Aorta (tissue), 5 donors: ENCODE measurements around the gene DENND1A. TPM values are rescaled to one million over a fixed set of nuclear protein-coding genes. Genes with fewer than 3 reads are reported as not detected.
"Not testable (repeated sequence)": the region's sequence is repeated elsewhere in the genome, so short reads cannot be mapped to it uniquely, and the experiment has no call there.

ENCODE experiments used
- ATAC-seq: fragments of 200-7000 bp; cut with Tn5 transposase; one replicate; pipeline ENCODE4 v1.9.1; 2022; ENCODE audit warnings: moderate library complexity; ENCODE audit not compliant: low FRiP score
- DNase-seq, 2 donors: peaks; one replicate each; pipeline ENCODE4 v3.0.0-alpha.2; 2020
- H3K27ac ChIP-seq, 2 donors: one replicate each; pipeline ENCODE4 v1.5.1; 2013; ENCODE audit warnings: low read length in 2 of 2, mild to moderate bottlenecking in 2 of 2, moderate library complexity in 2 of 2, control low read depth in 1 of 2, inconsistent platforms in 1 of 2, low read depth in 1 of 2
- H3K27me3 ChIP-seq, 2 donors: one replicate each; pipeline ENCODE4 v1.6.1; 2013; ENCODE audit warnings: control low read depth in 1 of 2, low read length in 1 of 2, mild to moderate bottlenecking in 1 of 2, moderate library complexity in 1 of 2; ENCODE audit not compliant: insufficient read depth in 2 of 2, control insufficient read depth in 1 of 2
- H3K36me3 ChIP-seq, 2 donors: one replicate each; pipeline ENCODE4 v1.6.1; 2013; ENCODE audit warnings: control low read depth in 1 of 2, low read length in 1 of 2, mild to moderate bottlenecking in 1 of 2; ENCODE audit not compliant: insufficient read depth in 2 of 2, control insufficient read depth in 1 of 2
- H3K4me1 ChIP-seq, 2 donors: one replicate each; pipeline ENCODE4 v1.6.1; 2013; ENCODE audit warnings: low read length in 2 of 2, control low read depth in 1 of 2, mild to moderate bottlenecking in 1 of 2, moderate library complexity in 1 of 2; ENCODE audit not compliant: insufficient read depth in 2 of 2, control insufficient read depth in 1 of 2
- H3K4me3 ChIP-seq, 2 donors: one replicate each; pipeline ENCODE4 v1.5.1; 2013; ENCODE audit warnings: low read length in 2 of 2, control low read depth in 1 of 2, mild to moderate bottlenecking in 1 of 2
- H3K9me3 ChIP-seq: one replicate; pipeline ENCODE4 v1.6.1; 2013; ENCODE audit warnings: mild to moderate bottlenecking, low read length; ENCODE audit not compliant: control insufficient read depth
- WGBS, 2 donors: extraction: QIAGEN DNeasy Blood & Tissue Kit; methylation state at CpG; one replicate each; pipeline ENCODE4 v1.1.7; 2013; 5-methylcytosine and 5-hydroxymethylcytosine counted together
- intact Hi-C, 2 donors: fragments of 100-400 bp; cut with DNase I; formaldehyde crosslinking; loops; one replicate each; pipeline versions ENCODE4 v1.14.2 to v1.15.0; 2022
- polyA plus RNA-seq, 2 donors: library from polyadenylated mRNA; stranded (reverse); fragments of 200-250 nt; gene quantifications; one replicate each; pipeline ENCODE4 v1.2.3, GENCODE V29; 2013
- total RNA-seq, 2 donors: library from RNA; stranded (reverse); fragmentation: NEBNext Ultra II Directional; extraction: Animal tissue kit (Norgen Biotek cat#: 25700); gene quantifications; one replicate each; pipeline ENCODE4 v1.2.1, GENCODE V29; 2021
- donor health status: healthy with polysubstance abuse.
- donor health status: Bipolar disorder and iron deficiency.
- donor health status: DM: no; HTN: no; CAD: no.
- donor health status: DM: no; HTN: no; CAD: no.
- donor health status: DM: yes; HTN: yes; CAD: no.

DENND1A gene
- total and polyA plus RNA-seq, 4 donors: 6.9 to 31.4 (median 15.3) TPM

DNA sequence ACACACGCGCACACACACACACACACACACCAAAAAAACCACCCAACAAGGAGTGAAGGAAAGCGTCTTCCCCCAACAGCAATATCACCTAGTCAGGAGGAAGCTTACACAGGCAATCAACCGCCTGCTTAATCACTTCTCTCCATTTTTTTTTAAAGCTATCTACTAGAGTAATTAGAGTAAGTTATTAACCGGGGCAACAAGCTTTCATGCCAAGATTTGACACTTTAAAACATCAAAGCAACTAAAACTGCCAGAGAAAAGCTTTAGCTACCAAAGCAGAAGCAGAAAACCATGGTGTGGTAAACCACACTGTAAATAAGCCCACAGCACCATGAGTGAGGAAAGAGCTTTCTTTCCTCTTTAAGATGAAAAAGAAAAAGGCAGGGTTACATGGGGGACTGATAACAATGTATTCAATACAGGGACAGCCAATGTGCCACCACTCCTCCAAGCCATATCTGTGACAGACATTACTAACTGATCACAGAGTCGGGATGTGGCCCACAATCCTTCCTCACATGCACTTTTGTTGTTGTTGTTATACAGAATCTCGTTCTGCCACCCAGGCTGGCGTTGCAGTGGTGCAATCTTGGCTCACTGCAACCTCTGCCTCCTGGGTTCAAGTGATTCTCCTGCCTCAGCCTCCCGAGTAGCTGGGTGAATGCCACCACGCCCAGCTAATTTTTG lies 291.8 kb downstream of the DENND1A start:
- no peaks in the 10 kb centered on the region for H3K9me3 ChIP-seq
- H3K36me3 ChIP-seq: no peaks in the 10 kb centered on the region
- intact Hi-C loops: no loop called here
- H3K27me3 ChIP-seq: no peaks in the 10 kb centered on the region
- DNase-seq: no peak
- no peaks in the 10 kb centered on the region for H3K4me1 ChIP-seq
- H3K27ac ChIP-seq: no peak overlapping the region
- H3K4me3 ChIP-seq: no peak overlapping the region
- 84 to 87% methylated on average over 10 of the region's 10 CpGs for WGBS, 2 donors
- no peak for ATAC-seq

DNA sequence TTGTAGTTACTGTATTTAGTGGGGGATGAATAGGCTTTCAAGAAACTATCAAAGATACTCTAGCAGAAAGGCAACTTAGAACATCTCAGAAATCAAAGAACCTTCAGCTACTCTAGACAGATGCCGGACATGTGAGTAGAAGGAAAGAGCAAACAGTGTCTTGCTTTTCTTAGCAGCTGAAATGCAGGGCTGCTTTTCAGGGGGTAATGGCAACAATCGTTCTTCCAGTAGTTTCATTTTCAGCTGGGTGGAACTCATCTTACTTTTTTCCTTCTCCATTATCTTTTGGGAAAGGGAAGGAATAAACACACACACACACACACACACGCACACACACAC lies 292.4 kb downstream of the DENND1A start:
- intact Hi-C loops: no loop called here
- ATAC-seq: no peak

DNA sequence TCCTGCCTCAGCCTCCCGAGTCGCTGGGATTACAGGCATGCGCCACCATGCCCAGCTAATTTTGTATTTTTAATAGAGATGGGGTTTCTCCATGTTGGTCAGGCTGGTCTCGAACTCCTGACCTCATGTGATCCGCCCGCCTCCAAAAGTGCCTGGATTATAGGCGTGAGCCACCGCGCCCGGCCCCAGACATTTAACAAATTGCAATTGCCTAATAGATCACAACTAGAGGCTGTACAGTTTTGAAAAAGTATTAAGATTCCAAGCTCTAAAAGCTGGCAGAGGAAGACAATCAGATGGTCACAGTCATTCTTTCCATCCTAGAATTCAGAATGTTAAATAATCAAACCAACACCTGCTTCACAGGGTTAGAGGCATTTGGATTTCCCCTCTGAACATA lies 293.1 kb downstream of the DENND1A start:
- H3K27me3 ChIP-seq, H3K4me1 ChIP-seq, ATAC-seq, DNase-seq, H3K4me3 ChIP-seq, H3K9me3 ChIP-seq, H3K27ac ChIP-seq, H3K36me3 ChIP-seq, intact Hi-C loops: not testable (repeated sequence)
- WGBS, 2 donors: 97 to 98% methylated on average over 10 of the region's 10 CpGs

More for the DNA sequence above, 292.4 kb downstream of the DENND1A start:
- 71 to 75% methylated on average over 3 of the region's 3 CpGs for WGBS, 2 donors
- no peaks in the 10 kb centered on the region for H3K27me3 ChIP-seq
- H3K9me3 ChIP-seq: no peaks in the 10 kb centered on the region
- no peak overlapping the region for H3K4me3 ChIP-seq
- no peak for DNase-seq
- H3K4me1 ChIP-seq: no peaks in the 10 kb centered on the region
- H3K27ac ChIP-seq: no peak overlapping the region
- no peaks in the 10 kb centered on the region for H3K36me3 ChIP-seq

DNA sequence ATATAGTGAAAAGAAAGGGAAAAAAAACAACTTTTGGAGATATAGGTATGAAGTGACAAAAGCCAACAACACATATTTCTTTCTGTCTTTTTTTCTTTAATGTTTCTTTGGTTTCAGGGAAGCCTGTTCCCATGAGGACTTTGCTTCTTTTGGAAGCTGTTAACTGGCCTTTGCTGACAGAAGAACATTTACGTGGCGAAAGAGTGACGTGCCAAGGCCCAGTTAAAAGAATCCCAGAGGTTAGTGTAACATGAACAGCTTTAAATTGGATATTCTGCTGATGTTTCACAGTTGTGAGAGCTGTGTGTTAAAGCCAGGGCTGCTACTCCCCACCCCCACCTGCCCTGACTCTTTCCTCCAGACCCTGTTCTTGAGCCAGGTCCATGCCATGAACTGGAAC lies 298.1 kb downstream of the DENND1A start:
- DNase-seq (no peak), ATAC-seq (no peak)
- H3K9me3 ChIP-seq: no peaks in the 10 kb centered on the region
- 15 to 16% methylated on average over 3 of the region's 3 CpGs for WGBS, 2 donors
- H3K4me1 ChIP-seq: no peaks in the 10 kb centered on the region
- no peaks in the 10 kb centered on the region for H3K27me3 ChIP-seq
- peaks cover 0 to 4% of the 10 kb centered on the region in 2 donors for H3K36me3 ChIP-seq
- H3K27ac ChIP-seq: no peak overlapping the region
- H3K4me3 ChIP-seq: no peak overlapping the region
- intact Hi-C loops: no loop called here

DNA sequence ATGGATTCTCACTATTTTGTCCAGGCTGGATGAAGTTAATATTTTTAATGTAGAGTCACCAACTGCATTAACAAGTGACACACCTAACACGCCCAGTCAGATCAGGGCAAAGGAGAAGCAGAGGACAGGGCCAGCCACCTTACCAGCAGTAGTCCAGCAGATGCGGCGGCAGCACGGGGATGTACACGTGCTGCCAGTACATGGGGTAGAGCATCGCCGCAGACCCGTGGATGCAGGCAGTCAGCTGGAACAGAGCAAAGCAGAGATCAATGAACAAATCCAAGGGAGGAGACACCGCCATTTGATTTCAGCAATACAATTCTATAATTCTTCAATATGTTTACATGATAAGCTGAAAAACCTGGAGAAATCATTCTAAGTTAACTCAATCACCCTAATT lies 299.7 kb downstream of the DENND1A start:
- Histone ChIP-seq H3K4me1 (no peaks in the 10 kb centered on the region), H3K27ac (no peak overlapping the region), H3K4me3 (no peak overlapping the region), H3K27me3 (no peaks in the 10 kb centered on the region), H3K9me3 (no peaks in the 10 kb centered on the region), H3K36me3 (peaks cover 0 to 4% of the 10 kb centered on the region in 2 donors)
- 98 to 99% methylated on average over 9 of the region's 9 CpGs for WGBS, 2 donors
- no peak for ATAC-seq
- DNase-seq: no peak
- intact Hi-C loops: no loop called here

DNA sequence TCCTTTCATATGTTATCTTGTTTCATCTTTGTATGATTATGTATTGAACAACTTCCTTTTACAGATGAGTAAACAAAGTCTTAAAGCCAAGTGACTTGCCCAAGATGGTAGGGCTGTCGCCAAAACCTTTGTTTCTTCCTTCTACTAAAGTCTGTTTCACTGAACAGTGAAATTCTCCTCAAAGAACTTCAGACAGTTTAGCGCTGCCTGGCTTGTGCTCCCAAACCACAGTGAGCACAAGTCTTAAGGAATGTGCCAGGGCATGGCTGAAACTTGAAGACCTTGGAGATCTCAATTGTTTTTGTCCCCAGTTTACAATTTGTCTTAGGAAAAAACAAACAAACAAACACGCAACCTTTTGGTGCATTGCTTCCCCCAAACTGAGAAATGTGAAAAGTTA lies 300.4 kb downstream of the DENND1A start:
- Histone ChIP-seq H3K27ac (no peak overlapping the region), H3K36me3 (peaks cover 0 to 4% of the 10 kb centered on the region in 2 donors), H3K27me3 (no peaks in the 10 kb centered on the region), H3K4me1 (no peaks in the 10 kb centered on the region), H3K4me3 (no peak overlapping the region), H3K9me3 (no peaks in the 10 kb centered on the region)
- intact Hi-C loops: no loop called here
- no peak for ATAC-seq
- DNase-seq: no peak
- 98 to 99% methylated on average over 3 of the region's 3 CpGs for WGBS, 2 donors

DNA sequence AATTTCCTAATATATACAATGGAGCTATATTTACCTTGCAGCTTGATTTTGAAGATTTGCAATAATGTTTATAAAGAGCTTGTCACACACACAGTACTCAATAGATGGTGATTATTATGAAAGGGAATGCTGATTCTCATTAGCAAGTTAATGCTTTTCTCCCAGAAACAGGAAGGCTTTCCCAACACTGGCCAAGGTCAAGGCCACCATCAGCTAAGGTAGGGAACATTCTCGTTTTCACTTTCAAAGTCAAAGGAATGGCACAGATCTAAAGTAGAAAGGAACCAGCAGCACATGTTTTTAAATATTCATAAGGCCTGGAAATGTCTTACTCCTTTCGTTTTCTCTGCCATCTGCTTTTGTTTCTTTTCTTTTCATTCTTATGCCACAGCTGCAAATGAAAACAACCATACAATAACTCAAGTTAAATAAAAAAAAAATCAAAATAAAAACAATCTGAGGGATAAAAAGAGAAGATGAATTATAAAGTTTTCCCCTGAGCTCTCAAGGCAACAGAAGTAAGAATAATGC lies 307.1 kb downstream of the DENND1A start:
- H3K4me1 ChIP-seq: no peaks in the 10 kb centered on the region
- ATAC-seq (no peak), DNase-seq (no peak)
- no peaks in the 10 kb centered on the region for H3K27me3 ChIP-seq
- H3K4me3 ChIP-seq: no peak overlapping the region
- no peaks in the 10 kb centered on the region for H3K9me3 ChIP-seq
- WGBS, 2 donors: 84 to 88% methylated on average over 2 of the region's 2 CpGs
- intact Hi-C loops: no loop called here
- H3K27ac ChIP-seq: no peak overlapping the region
- no peaks in the 10 kb centered on the region for H3K36me3 ChIP-seq

DNA sequence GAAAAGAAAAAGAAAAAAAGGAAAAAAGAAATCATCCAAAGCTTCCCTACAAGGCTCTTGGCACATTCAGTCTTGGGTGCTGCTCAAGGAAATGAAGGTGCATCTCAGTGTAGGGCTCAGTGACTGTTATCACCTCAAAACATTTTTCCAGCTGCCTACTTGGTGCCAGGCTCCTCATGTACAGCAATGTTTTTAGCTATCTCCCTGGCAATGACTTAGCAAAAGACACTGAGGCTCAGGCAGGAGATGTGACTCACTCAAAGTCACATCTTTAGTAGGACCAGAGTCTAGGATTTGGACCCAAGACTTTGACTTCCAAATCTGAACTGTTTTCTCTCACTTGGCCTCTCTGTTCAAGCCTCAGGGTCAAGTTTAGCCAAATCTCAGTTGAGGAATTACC lies 309.7 kb downstream of the DENND1A start:
- no peaks in the 10 kb centered on the region for H3K36me3 ChIP-seq
- ATAC-seq: no peak
- H3K27ac ChIP-seq: no peak overlapping the region
- H3K9me3 ChIP-seq: no peaks in the 10 kb centered on the region
- no peak overlapping the region for H3K4me3 ChIP-seq
- DNase-seq: no peak
- intact Hi-C loops: no loop called here
- no peaks in the 10 kb centered on the region for H3K4me1 ChIP-seq
- H3K27me3 ChIP-seq: no peaks in the 10 kb centered on the region

DNA sequence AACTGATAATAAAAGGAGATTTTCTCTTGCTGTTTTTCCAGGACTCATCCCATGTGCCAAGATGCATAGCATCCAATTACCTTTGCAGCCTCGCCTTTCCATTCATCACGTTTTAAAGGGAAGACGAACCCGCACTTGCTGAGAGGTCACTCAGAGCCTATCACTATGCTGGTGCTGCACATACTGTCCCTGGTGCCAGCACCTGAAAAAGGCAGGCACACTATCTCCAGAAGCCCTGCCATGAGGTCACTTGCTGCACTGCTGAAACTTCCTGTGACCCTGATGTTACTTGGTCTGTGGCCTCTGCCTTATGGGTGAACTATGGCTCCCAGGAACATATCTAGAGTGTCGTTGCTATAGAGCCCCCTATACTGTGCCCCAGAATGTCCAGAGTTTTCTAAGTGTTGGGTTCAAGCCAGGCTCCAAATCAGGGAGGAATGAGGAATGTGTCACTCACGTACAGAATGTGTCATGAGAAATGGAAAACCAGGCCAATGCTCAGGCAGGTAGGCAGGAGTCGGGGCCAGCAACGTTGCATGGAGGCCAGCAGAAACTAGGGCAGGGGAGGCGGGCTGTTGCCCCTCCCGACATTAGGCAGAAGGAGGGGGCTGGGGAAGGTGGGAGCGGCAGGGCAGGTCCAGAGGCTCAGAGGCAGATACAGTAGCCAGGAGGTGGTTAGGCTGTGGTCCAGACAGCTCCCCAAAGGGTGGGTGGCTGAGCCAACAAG lies 311.8 kb downstream of the DENND1A start:
- 87 to 88% methylated on average over 11 of the region's 11 CpGs for WGBS, 2 donors
- no peak for DNase-seq
- ATAC-seq: no peak

More for the DNA sequence above, 311.8 kb downstream of the DENND1A start:
- H3K27me3 ChIP-seq: no peaks in the 10 kb centered on the region
- intact Hi-C loops: no loop called here
- H3K4me3 ChIP-seq: no peak overlapping the region
- no peak overlapping the region for H3K27ac ChIP-seq
- no peaks in the 10 kb centered on the region for H3K36me3 ChIP-seq
- no peaks in the 10 kb centered on the region for H3K9me3 ChIP-seq
- no peaks in the 10 kb centered on the region for H3K4me1 ChIP-seq
